Vagina (tissue), 2 donors: ENCODE results near the gene CDK6.

Experiments used
- CTCF ChIP-seq, 3 experiments: fragments of 450-650 bp in 2 of 3; fragments of 200-600 bp in 1 of 3; sonication (generic) in 1 of 3; IDR thresholded peaks; one replicate each; pipeline ENCODE4 v1.5.1; 2017 to 2019; ENCODE audit warnings: antibody characterized with exemption in 3 of 3, mild to moderate bottlenecking in 2 of 3, moderate library complexity in 2 of 3
- POLR2AphosphoS5 ChIP-seq, 2 donors: sonication (generic); formaldehyde crosslinking; IDR thresholded peaks; one replicate each; pipeline ENCODE4 v1.9.0; 2017; ENCODE audit warnings: antibody characterized with exemption in 2 of 2, mild to moderate bottlenecking in 2 of 2, low read depth in 1 of 2; ENCODE audit not compliant: insufficient read depth in 1 of 2

GRCh38 chr7:92884218-92884617 lies 47.8 kb upstream of the CDK6 start:
- TF ChIP-seq CTCF (IDR thresholded peaks at IDR 0.05) (no peak), POLR2AphosphoS5 (IDR thresholded peaks at IDR 0.05; ENCODE audit: insufficient read depth in 1 of 2, low read depth in 1 of 2) (no peak)
